ENCODE results near the gene SFMBT1.

- TF ChIP-seq CTCF (IDR thresholded peaks at IDR 0.05; ENCODE audit: low read depth, low read length, poor library complexity, severe bottlenecking) (no peak), EZH2phosphoT487 (IDR thresholded peaks at IDR 0.05; ENCODE audit: borderline replicate concordance, low read length) (no peak)
These were observed 149.7 kb downstream of the SFMBT1 start for GRCh38 chr3:52896151-52896550.
